Measurements from ENCODE around the gene IL37. TPM values are rescaled to one million over a fixed set of nuclear protein-coding genes. Genes with fewer than 3 reads are reported as not detected.

The IL37 gene
- total and polyA plus RNA-seq, 9 donors = not detected

DNA sequence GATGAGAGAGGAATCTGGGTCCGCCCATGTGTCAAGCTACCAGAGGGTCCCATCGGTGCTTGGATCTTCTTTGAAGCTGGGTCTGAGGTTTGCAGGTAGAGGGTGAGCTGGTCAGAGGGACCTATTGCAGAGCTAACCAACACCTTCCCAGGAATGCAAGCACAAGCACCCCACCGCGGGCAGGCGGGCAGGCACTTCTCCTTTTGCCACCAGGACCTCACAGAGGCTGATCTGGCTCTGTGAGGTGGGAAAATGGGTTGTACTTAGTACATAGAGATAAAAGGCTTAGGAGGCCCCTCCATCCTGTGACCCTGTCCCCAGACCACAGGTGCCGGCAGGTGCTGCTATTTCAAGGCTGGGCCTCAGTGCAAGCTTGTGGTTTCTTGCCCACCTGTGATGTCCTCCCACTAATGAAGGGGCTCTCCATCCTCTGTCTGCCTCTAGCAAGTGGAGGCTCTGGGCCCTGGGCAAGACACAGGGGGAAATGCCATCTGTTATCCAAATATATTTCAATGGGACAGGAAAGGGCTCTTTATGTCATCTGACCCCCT is 31.4 kb upstream of the IL37 start:
- H3K27me3 ChIP-seq (ENCODE audit: control insufficient read depth, insufficient read depth, low read length) = no peaks in the 10 kb centered on the region
- no peak for DNase-seq
- H3K27ac ChIP-seq (ENCODE audit: low read length) = no peak overlapping the region
- H3K4me3 ChIP-seq (ENCODE audit: low read length) = no peak overlapping the region
- 100% methylated on average over 1 of the region's 6 CpGs for WGBS (ENCODE audit: insufficient coverage)
- no peaks in the 10 kb centered on the region for H3K4me1 ChIP-seq (ENCODE audit: control insufficient read depth, insufficient read depth, low read length)
- no peaks in the 10 kb centered on the region for H3K9me3 ChIP-seq (replicated peaks; ENCODE audit: control insufficient read depth, low read depth, low read length)
- no peaks in the 10 kb centered on the region for H3K36me3 ChIP-seq (ENCODE audit: control insufficient read depth, insufficient read depth, low read length)

DNA sequence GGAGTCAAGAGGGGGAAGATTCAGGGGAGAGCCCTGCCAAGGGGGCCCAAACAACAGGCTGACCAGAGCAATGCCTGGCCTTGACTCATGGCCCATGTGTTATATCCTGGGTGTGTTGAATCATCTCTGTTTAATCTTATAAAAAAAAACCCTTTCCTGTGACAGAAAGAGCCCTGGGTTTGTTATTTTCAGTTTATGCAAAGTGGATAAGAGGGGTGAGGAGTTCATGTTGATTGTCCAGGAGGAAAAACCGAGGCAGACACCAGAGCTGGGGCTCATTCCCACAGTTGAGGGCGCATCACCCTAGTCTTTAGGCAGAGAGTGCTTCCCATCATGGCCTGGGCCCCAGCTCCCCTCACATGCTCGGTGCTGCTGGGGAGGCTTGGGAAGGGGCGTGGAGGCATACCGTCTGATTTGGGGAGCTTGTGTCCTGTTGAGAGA is 30.9 kb upstream of the IL37 start:
- no peak overlapping the region for H3K27ac ChIP-seq (ENCODE audit: low read length)
- no peaks in the 10 kb centered on the region for H3K4me1 ChIP-seq (ENCODE audit: control insufficient read depth, insufficient read depth, low read length)

DNA sequence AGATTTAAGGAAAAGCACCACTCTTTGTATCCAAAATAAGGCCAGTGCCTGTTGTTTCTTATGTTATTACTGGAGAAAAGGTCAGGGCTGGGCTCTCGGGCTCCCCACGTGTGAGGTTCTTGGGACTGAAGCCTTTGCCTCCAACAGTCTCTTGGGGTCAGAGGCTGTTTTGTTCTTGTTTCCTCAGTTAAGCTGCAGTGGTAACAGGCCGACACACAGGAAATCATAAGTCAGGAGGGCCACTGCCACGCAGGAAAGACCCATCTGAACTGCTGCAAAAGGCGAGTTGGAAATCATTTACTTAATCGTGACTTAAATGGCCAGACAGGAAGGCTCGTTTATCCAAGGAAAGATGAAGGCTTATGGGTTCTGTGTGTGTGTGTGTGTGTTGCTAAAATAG is 30.3 kb upstream of the IL37 start:
- WGBS (ENCODE audit: insufficient coverage) = 38% methylated on average over 4 of the region's 7 CpGs
- Histone ChIP-seq H3K27me3 (ENCODE audit: control insufficient read depth, insufficient read depth, low read length) (no peaks in the 10 kb centered on the region), H3K27ac (ENCODE audit: low read length) (no peak overlapping the region), H3K4me3 (ENCODE audit: low read length) (no peak overlapping the region), H3K36me3 (ENCODE audit: control insufficient read depth, insufficient read depth, low read length) (no peaks in the 10 kb centered on the region), H3K9me3 (replicated peaks; ENCODE audit: control insufficient read depth, low read depth, low read length) (no peaks in the 10 kb centered on the region), H3K4me1 (ENCODE audit: control insufficient read depth, insufficient read depth, low read length) (no peaks in the 10 kb centered on the region)
- DNase-seq = no peak

More for the DNA sequence above, 30.9 kb upstream of the IL37 start:
- no peaks in the 10 kb centered on the region for H3K9me3 ChIP-seq (replicated peaks; ENCODE audit: control insufficient read depth, low read depth, low read length)
- H3K4me3 ChIP-seq (ENCODE audit: low read length) = no peak overlapping the region
- 81% methylated on average over 5 of the region's 5 CpGs for WGBS (ENCODE audit: insufficient coverage)
- no peaks in the 10 kb centered on the region for H3K27me3 ChIP-seq (ENCODE audit: control insufficient read depth, insufficient read depth, low read length)
- H3K36me3 ChIP-seq (ENCODE audit: control insufficient read depth, insufficient read depth, low read length) = no peaks in the 10 kb centered on the region
- DNase-seq = no peak

DNA sequence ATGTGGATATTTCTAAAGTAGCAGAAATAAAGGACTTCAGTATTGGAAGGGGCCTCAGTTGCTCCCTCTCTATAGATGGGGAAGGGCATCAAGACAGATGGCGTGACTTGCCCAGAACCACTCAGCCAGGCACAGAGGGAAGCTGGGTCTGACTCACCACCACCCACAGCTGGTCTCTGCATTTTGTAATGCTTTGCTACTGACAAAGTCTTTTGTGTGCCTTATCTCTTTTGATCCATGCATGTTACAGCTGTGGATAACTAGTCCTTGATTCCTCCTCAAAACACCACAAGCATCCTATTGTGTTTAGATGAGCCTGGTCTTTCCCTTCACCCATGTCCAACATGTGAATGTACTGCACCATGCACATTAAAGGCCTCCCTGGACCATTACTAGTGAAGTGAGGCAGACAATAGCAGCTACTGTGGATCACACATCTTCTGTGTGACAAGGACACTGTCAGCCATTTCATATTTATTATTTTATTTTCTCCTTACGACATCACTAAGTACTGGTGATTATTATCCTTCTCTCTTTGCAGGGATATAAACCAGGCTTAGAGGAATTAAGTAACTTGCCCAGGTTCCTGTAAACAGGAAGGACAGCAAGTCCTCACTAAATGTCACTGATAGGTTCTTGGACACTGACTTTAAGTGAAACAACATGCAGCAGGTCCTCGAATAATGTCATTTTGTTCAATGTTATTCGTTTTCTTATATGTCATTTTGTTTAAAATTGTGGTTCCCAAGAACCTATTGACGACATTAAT is 29.6 kb upstream of the IL37 start:
- Histone ChIP-seq H3K4me3 (ENCODE audit: low read length) (no peak overlapping the region), H3K27ac (ENCODE audit: low read length) (no peak overlapping the region), H3K36me3 (ENCODE audit: control insufficient read depth, insufficient read depth, low read length) (no peaks in the 10 kb centered on the region), H3K9me3 (replicated peaks; ENCODE audit: control insufficient read depth, low read depth, low read length) (no peaks in the 10 kb centered on the region), H3K27me3 (ENCODE audit: control insufficient read depth, insufficient read depth, low read length) (no peaks in the 10 kb centered on the region), H3K4me1 (ENCODE audit: control insufficient read depth, insufficient read depth, low read length) (no peaks in the 10 kb centered on the region)
- no peak for DNase-seq
- 80% methylated on average over 3 of the region's 5 CpGs for WGBS (ENCODE audit: insufficient coverage)

DNA sequence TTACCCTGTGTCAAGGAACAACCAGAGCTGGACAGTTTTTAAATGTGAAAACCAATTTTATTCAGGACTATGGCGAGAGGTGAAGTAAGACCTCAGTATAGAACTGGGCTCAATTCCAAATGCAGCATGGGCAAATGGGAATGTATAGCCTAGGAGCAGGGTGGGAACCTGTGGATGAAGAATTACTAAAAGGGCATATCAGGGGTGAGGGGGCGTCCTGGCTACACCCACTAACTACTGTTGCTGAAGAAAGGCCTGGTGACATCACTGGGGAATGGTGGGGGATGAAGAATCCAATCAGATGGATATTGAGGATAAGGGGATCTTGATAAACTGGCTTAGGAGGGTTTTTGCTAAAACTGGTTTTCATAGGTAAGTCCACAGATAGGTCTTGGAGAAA is 27.3 kb upstream of the IL37 start:
- no peaks in the 10 kb centered on the region for H3K9me3 ChIP-seq (replicated peaks; ENCODE audit: control insufficient read depth, low read depth, low read length)
- 86% methylated on average over 2 of the region's 2 CpGs for WGBS (ENCODE audit: insufficient coverage)
- H3K27me3 ChIP-seq (ENCODE audit: control insufficient read depth, insufficient read depth, low read length) = no peaks in the 10 kb centered on the region
- H3K36me3 ChIP-seq (ENCODE audit: control insufficient read depth, insufficient read depth, low read length) = no peaks in the 10 kb centered on the region
- H3K27ac ChIP-seq (ENCODE audit: low read length) = no peak overlapping the region
- DNase-seq = no peak
- no peak overlapping the region for H3K4me3 ChIP-seq (ENCODE audit: low read length)
- no peaks in the 10 kb centered on the region for H3K4me1 ChIP-seq (ENCODE audit: control insufficient read depth, insufficient read depth, low read length)

DNA sequence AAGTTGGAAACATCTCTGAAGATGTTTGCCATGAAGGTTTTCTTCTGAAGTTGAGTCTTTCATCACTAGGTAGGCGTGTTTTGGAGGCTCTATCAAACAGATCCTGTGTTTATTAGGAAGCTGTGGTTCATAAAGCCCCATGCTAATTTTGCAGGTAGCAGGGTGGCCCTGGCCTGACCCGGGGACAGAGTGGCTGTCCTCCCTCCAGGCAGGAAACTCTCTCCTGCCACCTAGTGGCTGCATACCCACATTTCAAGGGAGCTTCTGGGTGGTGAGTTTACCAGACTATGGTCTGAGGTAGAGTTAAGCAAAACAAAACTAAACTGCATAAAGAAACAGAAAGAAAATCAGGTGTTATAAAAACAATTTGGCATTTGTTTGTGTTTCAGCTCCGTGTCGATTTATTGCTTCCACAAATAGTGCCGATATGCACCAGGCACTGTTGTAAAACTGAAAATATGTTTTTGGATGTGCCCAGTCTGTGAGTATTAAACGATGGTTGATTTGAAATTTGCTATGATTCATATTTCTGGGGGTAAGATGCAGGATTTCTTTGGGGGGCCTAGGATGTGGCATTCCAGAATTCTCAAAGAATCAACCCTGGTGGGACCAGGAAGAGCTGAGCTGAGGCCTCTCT is 26.0 kb upstream of the IL37 start:
- WGBS (ENCODE audit: insufficient coverage) = 44% methylated on average over 4 of the region's 6 CpGs
- no peaks in the 10 kb centered on the region for H3K36me3 ChIP-seq (ENCODE audit: control insufficient read depth, insufficient read depth, low read length)
- no peaks in the 10 kb centered on the region for H3K27me3 ChIP-seq (ENCODE audit: control insufficient read depth, insufficient read depth, low read length)
- no peaks in the 10 kb centered on the region for H3K4me1 ChIP-seq (ENCODE audit: control insufficient read depth, insufficient read depth, low read length)
- H3K27ac ChIP-seq (ENCODE audit: low read length) = no peak overlapping the region
- H3K9me3 ChIP-seq (replicated peaks; ENCODE audit: control insufficient read depth, low read depth, low read length) = no peaks in the 10 kb centered on the region
- H3K4me3 ChIP-seq (ENCODE audit: low read length) = no peak overlapping the region
- peak; percentile 15 for DNase-seq

DNA sequence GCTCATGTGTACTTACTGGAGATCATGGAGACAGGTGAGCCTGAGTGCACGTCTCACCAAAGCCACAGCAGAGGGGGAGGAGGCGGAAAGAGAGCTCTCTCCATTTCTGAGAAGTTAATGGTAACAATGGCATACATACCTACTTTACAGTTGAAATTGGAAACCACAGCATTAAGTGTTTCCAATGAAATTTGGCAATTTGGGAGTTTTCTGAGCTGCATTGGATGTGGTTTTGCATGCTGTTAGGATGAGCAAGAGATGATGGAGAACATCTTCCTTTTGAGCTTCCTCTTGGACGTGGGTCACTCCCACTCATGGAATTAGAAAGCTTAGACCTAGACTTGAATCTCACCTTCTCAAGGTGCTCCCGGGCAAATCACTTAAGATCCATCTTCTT is 25.5 kb upstream of the IL37 start:
- no peaks in the 10 kb centered on the region for H3K27me3 ChIP-seq (ENCODE audit: control insufficient read depth, insufficient read depth, low read length)
- no peak overlapping the region for H3K4me3 ChIP-seq (ENCODE audit: low read length)
- no peak overlapping the region for H3K27ac ChIP-seq (ENCODE audit: low read length)
- no peaks in the 10 kb centered on the region for H3K36me3 ChIP-seq (ENCODE audit: control insufficient read depth, insufficient read depth, low read length)
- 49% methylated on average over 2 of the region's 4 CpGs for WGBS (ENCODE audit: insufficient coverage)
- H3K9me3 ChIP-seq (replicated peaks; ENCODE audit: control insufficient read depth, low read depth, low read length) = no peaks in the 10 kb centered on the region
- no peak for DNase-seq
- H3K4me1 ChIP-seq (ENCODE audit: control insufficient read depth, insufficient read depth, low read length) = no peaks in the 10 kb centered on the region

DNA sequence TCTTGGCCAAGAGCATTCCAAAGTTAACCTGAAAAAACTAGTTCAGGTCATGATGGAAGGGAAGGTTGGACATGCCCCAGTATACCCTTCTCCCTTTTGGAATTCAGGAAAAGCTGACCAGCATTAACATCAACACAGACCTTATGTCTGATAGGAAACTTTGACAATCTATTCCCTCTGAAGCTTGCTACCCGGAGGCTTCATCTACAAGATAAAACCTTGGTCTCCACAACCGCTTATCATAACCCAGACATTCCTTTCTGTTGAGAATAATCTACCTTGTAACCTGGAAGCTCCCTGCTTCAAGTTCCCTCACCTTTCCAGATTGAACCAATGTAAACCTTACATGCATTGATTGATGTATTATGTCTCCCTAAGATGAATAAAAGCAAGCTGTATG is 24.7 kb upstream of the IL37 start:
- no peak for DNase-seq
- Histone ChIP-seq H3K4me1 (ENCODE audit: control insufficient read depth, insufficient read depth, low read length) (no peaks in the 10 kb centered on the region), H3K36me3 (ENCODE audit: control insufficient read depth, insufficient read depth, low read length) (no peaks in the 10 kb centered on the region), H3K9me3 (replicated peaks; ENCODE audit: control insufficient read depth, low read depth, low read length) (no peaks in the 10 kb centered on the region), H3K4me3 (ENCODE audit: low read length) (no peak overlapping the region), H3K27me3 (ENCODE audit: control insufficient read depth, insufficient read depth, low read length) (no peaks in the 10 kb centered on the region), H3K27ac (ENCODE audit: low read length) (no peak overlapping the region)
- WGBS (ENCODE audit: insufficient coverage) = 100% methylated on average over 1 of the region's 2 CpGs

DNA sequence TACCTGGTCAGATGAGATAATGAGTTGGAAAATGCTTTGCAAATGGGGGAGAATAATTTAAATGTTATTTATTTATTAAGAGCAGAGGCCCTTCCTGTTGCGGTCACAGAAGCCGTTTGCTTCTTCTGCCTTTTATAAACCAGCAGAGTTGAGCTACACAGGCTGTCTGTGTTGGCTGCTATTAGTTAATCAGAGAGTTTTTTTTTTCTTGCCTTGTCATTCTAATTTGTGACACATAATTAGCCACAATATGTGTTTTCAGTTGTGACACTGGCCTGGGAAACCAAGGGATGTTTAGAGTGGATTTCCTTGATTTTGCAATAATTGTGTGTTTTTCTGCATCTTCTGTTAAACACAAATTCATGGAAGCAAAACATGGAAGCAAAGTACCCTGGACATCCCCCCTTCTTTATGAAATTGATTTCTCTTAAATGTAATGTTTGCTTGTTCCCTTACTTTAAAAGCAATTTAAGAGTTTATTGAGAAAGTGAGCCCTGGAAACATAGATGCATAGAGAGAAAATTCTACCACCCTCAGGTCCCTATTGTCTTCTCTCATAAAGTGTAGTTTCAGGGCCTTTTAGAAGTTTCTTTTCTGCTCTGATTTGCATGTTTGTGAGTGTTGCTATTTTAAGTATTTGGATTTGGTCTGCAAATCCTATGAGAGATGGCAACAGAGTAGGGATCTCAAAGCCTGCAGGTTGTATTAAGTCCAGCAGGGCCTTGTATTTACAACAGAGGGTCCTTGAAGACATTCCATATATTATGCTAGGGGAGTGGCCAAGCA is 22.8 kb upstream of the IL37 start:
- no peak overlapping the region for H3K27ac ChIP-seq (ENCODE audit: low read length)
- DNase-seq = no peak
- H3K9me3 ChIP-seq (replicated peaks; ENCODE audit: control insufficient read depth, low read depth, low read length) = no peaks in the 10 kb centered on the region
- H3K4me3 ChIP-seq (ENCODE audit: low read length) = no peak overlapping the region
- H3K27me3 ChIP-seq (ENCODE audit: control insufficient read depth, insufficient read depth, low read length) = no peaks in the 10 kb centered on the region
- no peaks in the 10 kb centered on the region for H3K36me3 ChIP-seq (ENCODE audit: control insufficient read depth, insufficient read depth, low read length)
- no peaks in the 10 kb centered on the region for H3K4me1 ChIP-seq (ENCODE audit: control insufficient read depth, insufficient read depth, low read length)
- no CpG with 5 or more reads among the region's 2 CpGs for WGBS (ENCODE audit: insufficient coverage)

DNA sequence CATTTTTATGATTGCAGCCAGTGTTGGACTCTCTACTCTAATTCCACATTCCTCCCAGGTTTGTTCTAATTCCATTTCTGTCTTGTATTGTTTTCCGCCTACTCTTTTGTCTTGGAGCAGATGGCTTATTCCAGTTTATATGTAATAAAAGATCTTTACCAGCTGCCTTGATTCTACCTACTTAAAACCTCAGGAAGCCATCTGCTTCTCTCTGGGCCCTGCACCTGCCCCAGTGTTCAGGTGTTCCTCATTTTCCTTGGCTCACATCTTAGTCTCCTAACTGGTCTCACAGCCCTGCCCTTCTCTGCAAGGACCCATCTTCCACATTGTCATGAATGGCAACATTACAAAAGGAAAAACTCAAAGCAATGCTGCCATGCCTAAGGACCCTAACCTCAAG is 21.0 kb upstream of the IL37 start:
- H3K36me3 ChIP-seq (ENCODE audit: control insufficient read depth, insufficient read depth, low read length) = no peaks in the 10 kb centered on the region
- DNase-seq = no peak
- H3K4me3 ChIP-seq (ENCODE audit: low read length) = no peak overlapping the region
- no peaks in the 10 kb centered on the region for H3K27me3 ChIP-seq (ENCODE audit: control insufficient read depth, insufficient read depth, low read length)
- no peaks in the 10 kb centered on the region for H3K4me1 ChIP-seq (ENCODE audit: control insufficient read depth, insufficient read depth, low read length)
- H3K27ac ChIP-seq (ENCODE audit: low read length) = no peak overlapping the region
- no CpG with 5 or more reads among the region's 1 CpG for WGBS (ENCODE audit: insufficient coverage)
- H3K9me3 ChIP-seq (replicated peaks; ENCODE audit: control insufficient read depth, low read depth, low read length) = no peaks in the 10 kb centered on the region

Measured in muscle of leg (tissue), 11 donors.